Aorta (tissue), 5 donors: ENCODE results near the gene APOC3. TPM values are rescaled to one million over a fixed set of nuclear protein-coding genes. Genes with fewer than 3 reads are reported as not detected.

Experiments
- ATAC-seq: fragments of 200-7000 bp; cut with Tn5 transposase; one replicate; pipeline ENCODE4 v1.9.1; 2022; ENCODE audit warnings: moderate library complexity; ENCODE audit not compliant: low FRiP score
- DNase-seq, 2 donors: peaks; one replicate each; pipeline ENCODE4 v3.0.0-alpha.2; 2020
- H3K27ac ChIP-seq, 2 donors: one replicate each; pipeline ENCODE4 v1.5.1; 2013; ENCODE audit warnings: low read length in 2 of 2, mild to moderate bottlenecking in 2 of 2, moderate library complexity in 2 of 2, control low read depth in 1 of 2, inconsistent platforms in 1 of 2, low read depth in 1 of 2
- H3K27me3 ChIP-seq, 2 donors: one replicate each; pipeline ENCODE4 v1.6.1; 2013; ENCODE audit warnings: control low read depth in 1 of 2, low read length in 1 of 2, mild to moderate bottlenecking in 1 of 2, moderate library complexity in 1 of 2; ENCODE audit not compliant: insufficient read depth in 2 of 2, control insufficient read depth in 1 of 2
- H3K36me3 ChIP-seq, 2 donors: one replicate each; pipeline ENCODE4 v1.6.1; 2013; ENCODE audit warnings: control low read depth in 1 of 2, low read length in 1 of 2, mild to moderate bottlenecking in 1 of 2; ENCODE audit not compliant: insufficient read depth in 2 of 2, control insufficient read depth in 1 of 2
- H3K4me1 ChIP-seq, 2 donors: one replicate each; pipeline ENCODE4 v1.6.1; 2013; ENCODE audit warnings: low read length in 2 of 2, control low read depth in 1 of 2, mild to moderate bottlenecking in 1 of 2, moderate library complexity in 1 of 2; ENCODE audit not compliant: insufficient read depth in 2 of 2, control insufficient read depth in 1 of 2
- H3K4me3 ChIP-seq, 2 donors: one replicate each; pipeline ENCODE4 v1.5.1; 2013; ENCODE audit warnings: low read length in 2 of 2, control low read depth in 1 of 2, mild to moderate bottlenecking in 1 of 2
- H3K9me3 ChIP-seq: one replicate; pipeline ENCODE4 v1.6.1; 2013; ENCODE audit warnings: mild to moderate bottlenecking, low read length; ENCODE audit not compliant: control insufficient read depth
- WGBS, 2 donors: extraction: QIAGEN DNeasy Blood & Tissue Kit; methylation state at CpG; one replicate each; pipeline ENCODE4 v1.1.7; 2013; 5-methylcytosine and 5-hydroxymethylcytosine counted together
- intact Hi-C, 2 donors: fragments of 100-400 bp; cut with DNase I; formaldehyde crosslinking; loops; one replicate each; pipeline versions ENCODE4 v1.14.2 to v1.15.0; 2022
- polyA plus RNA-seq, 2 donors: library from polyadenylated mRNA; stranded (reverse); fragments of 200-250 nt; gene quantifications; one replicate each; pipeline ENCODE4 v1.2.3, GENCODE V29; 2013
- total RNA-seq, 2 donors: library from RNA; stranded (reverse); fragmentation: NEBNext Ultra II Directional; extraction: Animal tissue kit (Norgen Biotek cat#: 25700); gene quantifications; one replicate each; pipeline ENCODE4 v1.2.1, GENCODE V29; 2021
- donor health status: healthy with polysubstance abuse.
- donor health status: Bipolar disorder and iron deficiency.
- donor health status: DM: no; HTN: no; CAD: no.
- donor health status: DM: no; HTN: no; CAD: no.
- donor health status: DM: yes; HTN: yes; CAD: no.

Gene APOC3
- total and polyA plus RNA-seq, 4 donors = 335 TPM; not detected in 3

DNA sequence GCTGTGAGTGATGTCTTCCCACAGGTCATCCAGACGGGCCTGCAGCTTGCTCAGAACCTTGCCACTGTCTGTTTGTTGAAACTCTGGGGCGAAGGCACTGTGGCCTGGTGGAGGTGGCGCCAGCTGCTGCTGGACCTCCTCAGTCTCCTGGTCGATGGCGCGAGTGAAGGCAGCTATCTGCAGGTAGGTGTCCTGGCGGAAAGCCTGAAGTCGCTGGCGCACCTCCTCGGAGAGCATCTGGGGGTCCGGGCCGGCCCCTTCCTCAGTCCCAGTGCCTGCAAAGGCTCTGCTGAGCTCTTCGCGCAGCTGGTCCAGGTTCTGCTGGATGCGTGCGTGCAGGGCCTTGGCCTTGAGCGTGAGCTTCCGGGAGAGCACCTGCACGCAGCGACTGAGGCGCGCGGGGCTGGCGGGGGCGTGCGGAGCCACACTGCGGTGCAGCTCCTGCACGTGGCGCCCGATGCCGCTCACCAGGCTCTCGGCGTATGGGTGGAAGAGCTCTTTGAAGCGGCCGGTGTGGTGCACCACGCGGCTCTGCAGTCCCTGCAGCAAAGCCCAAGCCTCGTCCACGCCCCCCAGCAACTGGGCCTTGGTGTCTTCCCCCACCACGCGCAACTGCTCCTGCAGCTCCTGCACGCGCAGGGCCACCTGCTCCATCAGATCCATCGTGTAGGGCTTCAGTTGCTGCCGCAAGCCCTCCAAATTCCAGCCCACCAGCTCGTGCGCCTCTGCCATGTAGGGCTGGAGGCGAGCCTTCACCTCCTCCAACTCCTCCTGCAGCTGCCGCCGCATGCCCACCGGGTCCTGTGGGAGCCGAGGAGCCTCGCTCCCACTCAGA lies 39.3 kb upstream of the APOC3 start:
- ATAC-seq (no peak), DNase-seq (no peak)
- peaks cover 0 to 4% of the 10 kb centered on the region in 2 donors for H3K4me1 ChIP-seq
- H3K27ac ChIP-seq = no peak overlapping the region
- H3K36me3 ChIP-seq = peaks cover 0 to under 1% of the 10 kb centered on the region in 2 donors
- no peaks in the 10 kb centered on the region for H3K27me3 ChIP-seq
- no peaks in the 10 kb centered on the region for H3K9me3 ChIP-seq
- intact Hi-C loops = loop anchor here (2.0 to 10.0 kb wide), 3 partner anchors 46 to 317 kb away; partner anchors contain the start of gene APOA1 (in 1 of the 2)
- 84 to 87% methylated on average over 53 of the region's 53 CpGs for WGBS, 2 donors
- H3K4me3 ChIP-seq = no peak overlapping the region

DNA sequence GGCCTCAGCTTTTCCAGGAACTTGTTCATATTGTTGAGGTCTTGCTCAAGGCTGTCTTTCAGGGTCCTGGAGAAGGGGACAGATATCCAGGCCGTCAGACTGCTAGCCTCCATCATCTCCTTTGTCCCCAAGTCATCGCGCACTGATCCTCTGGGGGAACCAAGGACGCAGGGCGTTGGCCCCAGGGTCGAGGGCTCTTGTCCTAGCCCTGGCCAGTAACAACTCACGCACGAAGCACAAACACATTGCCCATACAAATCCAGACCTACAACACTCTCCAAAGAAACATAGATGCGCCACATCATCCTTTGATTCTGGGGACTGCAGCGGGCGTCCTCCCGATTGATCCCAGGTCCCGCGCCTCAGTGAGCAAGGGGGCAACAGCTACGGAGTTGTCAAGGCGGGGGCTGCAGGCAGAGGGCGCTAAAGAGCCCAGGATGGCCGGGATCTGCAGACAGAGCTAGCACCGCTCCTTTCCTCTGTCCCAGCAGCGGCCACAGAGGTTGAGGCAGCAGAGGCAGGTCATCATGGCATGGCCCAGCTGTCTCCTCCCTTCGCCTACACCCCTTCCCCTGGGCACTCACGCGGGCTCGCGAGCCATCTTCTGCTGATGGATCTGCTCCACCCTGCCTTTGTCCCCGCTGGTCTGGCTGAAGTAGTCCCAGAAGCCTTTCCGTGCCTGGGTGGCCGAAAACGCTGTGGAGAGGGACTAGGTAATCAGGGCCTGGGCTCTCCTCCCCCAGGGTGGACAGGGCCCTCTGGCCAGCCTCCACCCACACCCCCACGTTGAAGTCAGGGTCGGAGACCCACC lies 38.5 kb upstream of the APOC3 start:
- Histone ChIP-seq H3K4me3 (no peak overlapping the region), H3K27ac (no peak overlapping the region), H3K27me3 (no peaks in the 10 kb centered on the region), H3K4me1 (peaks cover 0 to 4% of the 10 kb centered on the region in 2 donors), H3K9me3 (no peaks in the 10 kb centered on the region), H3K36me3 (no peaks in the 10 kb centered on the region)
- peak; percentile 83 for ATAC-seq
- WGBS, 2 donors = 21 to 23% methylated on average over 28 to 31 of the region's 31 CpGs
- peak; percentile 87 to 93 for DNase-seq
- intact Hi-C loops = loop anchor here (2.0 to 10.0 kb wide), 3 partner anchors 46 to 316 kb away; partner anchors contain the start of gene APOA1 (in 1 of the 2)

DNA sequence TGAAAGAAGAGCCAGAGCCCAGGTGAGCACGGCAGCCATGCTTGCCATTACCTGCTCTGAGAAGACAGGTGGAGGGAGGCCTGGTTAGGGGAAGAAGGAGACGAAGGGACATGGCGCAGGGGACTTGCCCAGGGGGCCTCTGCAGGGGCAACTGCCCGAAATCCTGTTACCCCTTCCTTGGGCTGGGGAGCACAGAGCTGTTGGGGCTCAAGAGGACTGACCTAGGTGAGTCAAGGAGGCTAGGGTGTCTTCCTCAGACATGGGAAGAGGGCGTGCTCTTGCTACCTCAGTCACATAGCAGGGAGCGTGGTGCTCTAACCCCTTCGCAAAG lies 37.9 kb upstream of the APOC3 start, which contains the start of gene APOA5:
Gene APOA5, minus strand, starts transcription at position 67 of the 331 bp plus-strand sequence. Its CDS starts 19 bp downstream, at position 48.
- H3K4me3 ChIP-seq = no peak within 1 kb of the TSS
- WGBS, 2 donors = 91 to 94% methylated on average over 7 of the region's 7 CpGs

DNA sequence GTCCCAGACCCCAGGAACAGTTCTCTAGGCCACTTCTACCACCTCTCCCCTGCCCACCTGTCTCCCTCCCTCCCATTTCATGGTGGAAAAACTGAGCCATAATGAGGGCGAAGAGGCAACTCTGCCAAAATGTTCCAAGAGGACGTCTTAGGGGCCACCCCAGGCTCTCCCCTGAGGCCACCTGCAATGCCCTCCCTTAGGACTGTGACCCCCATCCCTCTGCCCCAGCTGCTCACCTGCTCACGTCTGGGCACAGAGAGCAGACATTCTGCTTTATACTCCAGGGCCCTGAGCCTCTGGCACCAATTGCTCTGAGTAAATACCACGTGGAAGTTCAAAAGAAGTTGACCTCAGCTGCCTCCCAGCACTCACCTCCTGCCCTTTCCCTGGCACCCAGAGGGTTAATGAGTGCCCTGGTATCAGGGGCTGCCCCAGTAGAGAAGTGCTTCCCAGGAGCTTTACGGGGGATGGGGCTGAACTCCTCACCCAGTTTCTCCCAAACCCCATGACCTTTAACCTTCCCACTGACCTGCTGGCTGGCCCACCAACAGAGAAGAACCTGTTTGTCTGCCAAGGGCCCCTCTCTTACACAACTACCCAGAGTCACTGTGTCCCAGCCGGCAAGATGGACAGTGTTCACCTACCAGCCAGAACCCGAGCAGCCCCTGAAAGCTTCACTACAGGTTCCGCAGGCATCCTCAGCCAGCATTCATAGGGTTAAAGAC lies 37.4 kb upstream of the APOC3 start:
- Histone ChIP-seq H3K27ac (no peak overlapping the region), H3K9me3 (no peaks in the 10 kb centered on the region), H3K36me3 (no peaks in the 10 kb centered on the region), H3K4me1 (no peaks in the 10 kb centered on the region), H3K27me3 (no peaks in the 10 kb centered on the region), H3K4me3 (no peak overlapping the region)
- no peak for DNase-seq
- ATAC-seq = no peak
- intact Hi-C loops = loop anchor here (5.0 to 10.0 kb wide), 2 partner anchors 312 to 315 kb away; no protein-coding TSS in a partner anchor
- 71 to 73% methylated on average over 8 of the region's 8 CpGs for WGBS, 2 donors

More for the DNA sequence above, 37.9 kb upstream of the APOC3 start, which contains the start of gene APOA5:
- ATAC-seq (no peak), DNase-seq (no peak)
- no peak within 1 kb of the TSS for H3K27ac ChIP-seq
- no peaks in the 10 kb centered on the region for H3K9me3 ChIP-seq
- H3K36me3 ChIP-seq = no peaks in the 10 kb centered on the region
- H3K27me3 ChIP-seq = no peaks in the 10 kb centered on the region
- intact Hi-C loops = loop anchor here (2.0 to 10.0 kb wide), 3 partner anchors 45 to 316 kb away; partner anchors contain the start of gene APOA1 (in 1 of the 2)
- peaks cover 0 to 3% of the 10 kb centered on the region in 2 donors for H3K4me1 ChIP-seq

DNA sequence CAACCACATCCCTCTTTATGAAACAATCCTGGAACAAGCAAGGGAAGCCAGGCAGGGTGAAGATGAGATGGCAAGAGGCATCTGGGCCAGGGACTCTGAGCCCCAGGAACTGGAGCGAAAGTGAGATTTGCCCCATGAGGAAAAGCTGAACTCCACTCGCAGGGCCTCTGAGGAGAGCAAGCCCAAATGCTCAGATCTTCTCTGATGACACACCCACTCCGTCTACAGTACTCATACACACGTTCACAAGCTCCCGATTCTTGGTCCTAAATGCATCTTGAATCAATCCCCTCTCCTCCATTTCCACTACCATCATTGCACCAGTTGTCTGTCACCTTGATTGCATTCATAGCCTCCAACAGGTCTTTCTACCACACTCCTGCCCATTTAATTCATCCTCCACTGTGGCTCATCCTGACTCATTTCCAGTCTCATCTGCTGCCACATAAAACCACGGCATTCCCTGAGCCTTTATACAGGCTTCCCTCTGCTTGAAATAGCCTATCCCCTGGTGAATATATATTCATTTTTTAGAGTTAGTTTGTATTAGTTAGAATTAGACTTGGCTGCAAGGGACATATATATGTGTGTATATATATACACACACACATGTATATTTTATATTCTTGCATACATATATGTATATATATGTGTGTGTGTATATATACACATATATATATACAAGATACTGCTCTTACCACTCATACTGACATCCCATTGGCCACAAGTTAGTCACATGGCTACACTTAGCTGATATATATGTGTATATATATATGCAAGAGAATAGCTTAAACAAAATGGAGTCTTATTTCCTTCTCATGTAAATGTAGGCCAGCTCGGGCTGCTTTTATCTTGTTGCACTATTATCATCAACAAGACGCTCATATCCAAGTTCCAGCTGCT lies 36.6 kb upstream of the APOC3 start:
- H3K27ac ChIP-seq = no peak overlapping the region
- H3K4me1 ChIP-seq = no peaks in the 10 kb centered on the region
- 78 to 79% methylated on average over 8 of the region's 8 CpGs for WGBS, 2 donors
- no peak overlapping the region for H3K4me3 ChIP-seq
- no peak for ATAC-seq
- no peaks in the 10 kb centered on the region for H3K9me3 ChIP-seq
- no peaks in the 10 kb centered on the region for H3K36me3 ChIP-seq
- no peaks in the 10 kb centered on the region for H3K27me3 ChIP-seq
- DNase-seq = no peak
- intact Hi-C loops = loop anchor here (5.0 to 10.0 kb wide), 2 partner anchors 312 to 314 kb away; no protein-coding TSS in a partner anchor

DNA sequence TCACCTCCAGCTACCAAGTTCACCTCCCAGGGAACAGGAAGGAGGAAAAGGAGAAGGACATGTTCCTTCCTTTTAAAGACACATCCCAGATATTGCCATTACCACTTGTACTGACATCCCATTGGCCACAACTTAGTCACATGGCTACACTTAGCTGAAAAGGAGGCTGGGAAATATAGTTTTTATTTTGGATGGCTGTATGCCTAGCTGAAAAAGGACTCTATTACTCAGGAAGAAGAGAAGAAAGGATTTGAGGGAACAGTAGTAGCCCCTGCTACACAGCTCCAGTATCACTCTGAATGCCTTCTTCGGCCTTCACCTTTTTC lies 36.0 kb upstream of the APOC3 start:
- Histone ChIP-seq H3K4me3 (no peak overlapping the region), H3K9me3 (no peaks in the 10 kb centered on the region), H3K4me1 (no peaks in the 10 kb centered on the region), H3K27me3 (no peaks in the 10 kb centered on the region), H3K27ac (no peak overlapping the region), H3K36me3 (no peaks in the 10 kb centered on the region)
- WGBS, 2 donors = 95 to 100% methylated on average over 1 of the region's 1 CpG
- ATAC-seq = no peak
- intact Hi-C loops = loop anchor here (5.0 to 10.0 kb wide), 2 partner anchors 311 to 314 kb away; no protein-coding TSS in a partner anchor
- no peak for DNase-seq

DNA sequence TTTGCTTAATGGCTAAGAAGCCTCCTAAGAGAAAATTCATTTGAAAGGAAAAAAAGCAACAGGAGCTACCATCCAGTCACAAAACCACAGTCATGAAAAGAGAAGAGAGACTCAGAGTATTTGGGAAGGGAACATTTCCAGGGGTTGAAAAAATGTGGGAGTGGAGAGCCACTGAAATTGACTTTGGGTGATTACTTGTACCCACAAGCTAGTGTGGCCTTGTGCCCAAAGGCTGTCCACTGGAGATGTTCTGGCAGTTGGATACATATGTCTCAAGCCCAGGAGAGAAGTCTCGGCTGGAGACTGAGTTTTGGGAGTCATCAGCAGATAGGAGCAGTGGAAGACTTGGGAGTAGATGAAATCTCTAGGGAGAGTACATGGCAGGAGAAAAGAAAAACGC lies 34.9 kb upstream of the APOC3 start:
- Histone ChIP-seq H3K4me3 (no peak overlapping the region), H3K9me3 (no peaks in the 10 kb centered on the region), H3K27ac (no peak overlapping the region), H3K27me3 (no peaks in the 10 kb centered on the region), H3K36me3 (no peaks in the 10 kb centered on the region), H3K4me1 (no peaks in the 10 kb centered on the region)
- 72 to 76% methylated on average over 2 of the region's 2 CpGs for WGBS, 2 donors
- intact Hi-C loops = loop anchor here (5.0 to 10.0 kb wide), 2 partner anchors 310 to 312 kb away; no protein-coding TSS in a partner anchor
- no peak for ATAC-seq
- DNase-seq = no peak
